K562 (cell line): ENCODE data around the gene HOXC11. TPM values are rescaled to one million over a fixed set of nuclear protein-coding genes. Genes with fewer than 3 reads are reported as not detected.

ENCODE experiments used
- ATAC-seq: fragments of 200-7000 bp; cut with Tn5 transposase; 3 replicates; pipeline ENCODE4 v1.9.1; 2020; ENCODE audit warnings: moderate library complexity
- BruUV-seq: library from RNA; stranded (reverse); fragments of 400-500 nt; replicated peaks from 2 replicates; lab custom pipeline; 2021; lab: Mats Ljungman, UMichigan
- CTCF ChIA-PET: fragments of 300-600 bp; formaldehyde crosslinking; extraction: SDS; loops from one replicate; lab custom pipeline; 2021; ENCODE audit warnings: low intra/inter-chr PET ratio; lab: Yijun Ruan, JAX
- POLR2A ChIA-PET: fragments of 300-600, 350-650 bp; sonication (Branson Sonifier 250); formaldehyde crosslinking; extraction: SDS; loops from one replicate; lab custom pipeline; 2021; ENCODE audit warnings: antibody characterized with exemption, inconsistent platforms; lab: Yijun Ruan, JAX
- DNase-seq, 4 experiments: peaks; one replicate each; pipeline versions ENCODE4 v3.0.0 to v3.0.0-alpha.2; 2011 to 2018; ENCODE audit warnings: low spot score in 3 of 4, mixed read lengths in 3 of 4; ENCODE audit errors: extremely low read depth in 1 of 4
- FAIRE-seq: peaks from 2 replicates; lab custom pipeline; 2011; peaks lifted over from hg19 to GRCh38; lab: Jason Lieb, UNC
- H2AFZ ChIP-seq: 2 replicates; pipeline ENCODE4 v1.6.0; 2011; ENCODE audit warnings: low read depth, low read length, control low read depth, inconsistent platforms
- H3K27ac ChIP-seq: fragments of 200-600 bp; 3 replicates; pipeline ENCODE4 v1.8.0; 2011; ENCODE audit warnings: low read depth, mild to moderate bottlenecking, control low read depth, inconsistent platforms, low read length, moderate library complexity, mixed read lengths; ENCODE audit errors: extremely low read depth
- H3K27me3 ChIP-seq, 2 experiments: fragments of 300-600 bp in 1 of 2; 2 replicates in 1 of 2; 3 replicates in 1 of 2; pipeline versions ENCODE4 v1.6.0 to v1.8.0; 2011; ENCODE audit warnings: inconsistent platforms in 2 of 2, low read length in 2 of 2, mild to moderate bottlenecking in 1 of 2, mixed read lengths in 1 of 2, moderate library complexity in 1 of 2; ENCODE audit not compliant: control insufficient read depth in 2 of 2, insufficient read depth in 2 of 2
- H3K36me3 ChIP-seq: fragments of 300-600 bp; 3 replicates; pipeline ENCODE4 v1.8.0; 2011; ENCODE audit warnings: mild to moderate bottlenecking, low read length, inconsistent platforms; ENCODE audit not compliant: control insufficient read depth, insufficient read depth
- H3K4me1 ChIP-seq, 2 experiments: fragments of 200-600 bp in 1 of 2; replicated peaks in 1 of 2; 2 replicates in 1 of 2; 3 replicates in 1 of 2; pipeline versions ENCODE4 v1.5.1 to v1.8.0; 2011; ENCODE audit warnings: inconsistent platforms in 2 of 2, low read length in 2 of 2, mild to moderate bottlenecking in 1 of 2, mixed read lengths in 1 of 2, moderate library complexity in 1 of 2; ENCODE audit not compliant: control insufficient read depth in 2 of 2, insufficient read depth in 2 of 2
- H3K4me2 ChIP-seq: 2 replicates; pipeline ENCODE4 v1.6.1; 2011; ENCODE audit warnings: low read length, control low read depth, inconsistent platforms, mixed read lengths; ENCODE audit not compliant: insufficient read depth
- H3K4me3 ChIP-seq: fragments of 200-600 bp; sonication (generic), shearing (Covaris generic); 2 replicates; pipeline ENCODE4 v1.5.1; 2016; ENCODE audit warnings: control low read depth, inconsistent platforms
- H3K79me2 ChIP-seq: fragments of 200-600 bp; 3 replicates; pipeline ENCODE4 v1.8.0; 2011; ENCODE audit warnings: low read length, inconsistent platforms; ENCODE audit not compliant: control insufficient read depth, insufficient read depth
- H3K9ac ChIP-seq, 2 experiments: 2 replicates each; pipeline versions ENCODE4 v1.6.0 to v1.6.1; 2011; ENCODE audit warnings: low read depth in 2 of 2, low read length in 2 of 2, control low read depth in 1 of 2, inconsistent platforms in 1 of 2, mild to moderate bottlenecking in 1 of 2, mixed read lengths in 1 of 2; ENCODE audit not compliant: insufficient read depth in 1 of 2
- H3K9me1 ChIP-seq: one replicate; pipeline ENCODE4 v1.6.0; 2011; ENCODE audit warnings: inconsistent platforms, mild to moderate bottlenecking, low read length, moderate library complexity; ENCODE audit not compliant: control insufficient read depth, insufficient read depth
- H3K9me3 ChIP-seq: replicated peaks from 2 replicates; pipeline ENCODE4 v1.5.1; 2011; ENCODE audit warnings: low read depth, low read length, inconsistent platforms; ENCODE audit not compliant: control insufficient read depth, insufficient read depth
- H4K20me1 ChIP-seq: replicated peaks from 2 replicates; pipeline ENCODE4 v1.6.1; 2011; ENCODE audit warnings: low read length, inconsistent platforms, mixed read lengths; ENCODE audit not compliant: control insufficient read depth, insufficient read depth
- CBX2 ChIP-seq: fragments of 200-600 bp; sonication (generic); IDR thresholded peaks from one replicate; pipeline ENCODE4 v1.6.1; 2012; ENCODE audit warnings: mild to moderate bottlenecking, low read length, inconsistent platforms; ENCODE audit not compliant: insufficient read depth, poor library complexity, severe bottlenecking
- SMAD2 ChIP-seq: fragments of 150-350 bp; IDR thresholded peaks from 2 replicates; pipeline ENCODE4 v1.6.1; 2014; ENCODE audit warnings: low read depth, mild to moderate bottlenecking, low read length
- WGBS: fragments of 100-300 bp; shearing (Covaris generic); methylation state at CpG from one replicate; pipeline ENCODE4 v1.1.6; 2016; ENCODE audit warnings: low coverage, mixed read lengths; ENCODE audit not compliant: insufficient coverage; ENCODE audit errors: missing lambda C conversion rate; 5-methylcytosine and 5-hydroxymethylcytosine counted together
- in situ Hi-C: fragments of 300-500 bp; cut with MboI; formaldehyde crosslinking; loops from 4 replicates; pipeline ENCODE4 v1.15.0; 2018; ENCODE audit warnings: inconsistent platforms, mixed read lengths
- intact Hi-C: fragments of 100-400 bp; cut with micrococcal nuclease; formaldehyde crosslinking; loops from 2 replicates; pipeline ENCODE4 v1.14.2; 2022
- polyA plus RNA-seq, 8 experiments: library from polyadenylated mRNA; depleted of rRNA in 4 of 8; stranded (reverse) in 5 of 8; unstranded in 3 of 8; fragments of >200 nt; fragmentation: Nextera tagmentation in 2 of 8; fragmentation: Illumina TruSeq in 1 of 8; extraction: Ambion mirVana in 2 of 8; extraction: Trizol in 1 of 8; gene quantifications; 2 replicates each; pipeline versions ENCODE4 v1.2.1 to v1.2.3, GENCODE V29; 2011 to 2014; ENCODE audit warnings: inconsistent platforms in 1 of 8, missing spikeins in 1 of 8
- total RNA-seq, 7 experiments: library from RNA; depleted of rRNA in 6 of 7; stranded (reverse); fragments of >200 nt in 6 of 7; fragmentation: Illumina TruSeq in 2 of 7; extraction: Trizol in 2 of 7; gene quantifications; 2 replicates each; pipeline versions ENCODE4 v1.2.1 to v1.2.3, GENCODE V29; 2011 to 2021; ENCODE audit warnings: low replicate concordance in 1 of 7

The HOXC11 gene
- total and polyA plus RNA-seq, 9 of the 15 experiments (the other 6 are each of a cell fraction or from before 2014, with no cell fraction given), result not detected

DNA sequence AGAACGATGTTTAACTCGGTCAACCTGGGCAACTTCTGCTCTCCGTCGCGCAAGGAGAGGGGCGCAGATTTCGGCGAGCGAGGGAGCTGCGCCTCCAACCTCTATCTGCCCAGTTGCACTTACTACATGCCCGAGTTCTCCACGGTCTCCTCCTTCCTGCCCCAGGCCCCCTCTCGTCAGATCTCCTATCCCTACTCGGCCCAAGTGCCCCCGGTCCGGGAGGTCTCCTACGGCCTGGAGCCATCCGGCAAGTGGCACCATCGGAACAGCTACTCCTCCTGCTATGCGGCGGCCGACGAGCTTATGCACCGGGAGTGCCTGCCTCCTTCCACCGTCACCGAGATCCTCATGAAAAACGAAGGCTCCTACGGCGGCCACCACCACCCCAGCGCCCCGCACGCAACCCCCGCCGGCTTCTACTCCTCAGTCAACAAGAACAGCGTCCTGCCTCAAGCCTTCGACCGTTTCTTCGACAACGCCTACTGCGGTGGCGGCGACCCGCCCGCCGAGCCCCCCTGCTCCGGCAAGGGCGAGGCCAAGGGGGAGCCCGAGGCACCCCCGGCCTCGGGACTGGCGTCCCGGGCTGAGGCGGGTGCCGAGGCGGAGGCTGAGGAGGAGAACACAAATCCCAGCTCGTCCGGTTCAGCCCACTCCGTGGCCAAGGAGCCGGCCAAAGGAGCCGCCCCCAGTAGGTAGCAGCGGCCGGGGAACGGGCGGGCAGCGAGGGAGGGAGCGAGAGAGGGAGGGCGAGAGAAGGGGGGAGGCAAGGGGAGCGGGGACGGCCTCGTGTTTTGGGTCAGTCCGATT lies 513 bp downstream of the HOXC11 start:
- H3K9ac ChIP-seq, result no peak overlapping the region
- H3K4me3 ChIP-seq, result no peak overlapping the region
- no peaks in the 10 kb centered on the region for H3K9me1 ChIP-seq
- H3K4me2 ChIP-seq, result no peak overlapping the region
- H3K9me3 ChIP-seq, result no peaks in the 10 kb centered on the region
- no TSS peak for BruUV-seq
- H3K27ac ChIP-seq, result no peak overlapping the region
- peaks cover 55 to 75% of the 10 kb centered on the region in 2 experiments for H3K27me3 ChIP-seq
- no peak for TF ChIP-seq SMAD2
- TF ChIP-seq CBX2, result peak; percentile 46
- DNase-seq (no peak), ATAC-seq (no peak), FAIRE-seq (no peak)
- intact Hi-C loops (no loop called here), in situ Hi-C loops (no loop called here)
- ChIA-PET CTCF (no interaction called here), POLR2A (interaction anchor here (0.5 to 0.6 kb wide), 2 partner anchors 232 to 641 kb away, joined by 3 read pairs; no protein-coding TSS in a partner anchor)
- no peak overlapping the region for H2AFZ ChIP-seq
- peaks cover 5% of the 10 kb centered on the region; the same call in 1 of the 2 replicates for H4K20me1 ChIP-seq
- 28% methylated on average over 55 of the region's 71 CpGs for WGBS
- H3K4me1 ChIP-seq, result peaks cover 0 to 25% of the 10 kb centered on the region in 2 experiments; a peak in 2 of 5 replicates
- H3K36me3 ChIP-seq, result no peaks in the 10 kb centered on the region
- H3K79me2 ChIP-seq, result no peaks in the 10 kb centered on the region
